CD14-positive monocyte (primary cell): ENCODE measurements around the gene LRBA. TPM values are rescaled to one million over a fixed set of nuclear protein-coding genes. Genes with fewer than 3 reads are reported as not detected.

Source experiments
- DNase-seq, 3 donors: peaks; one replicate each; pipeline ENCODE4 v3.0.0-alpha.2; 2011 to 2022
- H2AFZ ChIP-seq: 2 replicates; pipeline ENCODE4 v1.6.0; 2012; ENCODE audit warnings: mild to moderate bottlenecking, low read depth, low read length, inconsistent platforms; ENCODE audit not compliant: insufficient read depth, poor library complexity, severe bottlenecking
- H3K27ac ChIP-seq, 2 donors: 1 replicate in 1 of 2; 2 replicates in 1 of 2; pipeline ENCODE4 v1.5.1; 2012 to 2013; ENCODE audit warnings: low read length in 2 of 2, control low read depth in 1 of 2, inconsistent platforms in 1 of 2, low read depth in 1 of 2, mild to moderate bottlenecking in 1 of 2
- H3K27me3 ChIP-seq, 2 donors: one replicate each; pipeline versions ENCODE4 v1.6.0 to v1.6.1; 2011 to 2013; ENCODE audit warnings: low read length in 2 of 2; ENCODE audit not compliant: control insufficient read depth in 2 of 2, insufficient read depth in 2 of 2
- H3K36me3 ChIP-seq, 2 donors: replicated peaks in 1 of 2; 1 replicate in 1 of 2; 2 replicates in 1 of 2; pipeline versions ENCODE4 v1.5.1 to v1.6.1; 2012 to 2013; ENCODE audit warnings: low read length in 2 of 2, control low read depth in 1 of 2, inconsistent platforms in 1 of 2, mild to moderate bottlenecking in 1 of 2; ENCODE audit not compliant: insufficient read depth in 2 of 2, control insufficient read depth in 1 of 2
- H3K4me1 ChIP-seq, 2 donors: 1 replicate in 1 of 2; 2 replicates in 1 of 2; pipeline versions ENCODE4 v1.5.1 to v1.6.1; 2012 to 2013; ENCODE audit warnings: low read length in 2 of 2, control low read depth in 1 of 2, inconsistent platforms in 1 of 2, mild to moderate bottlenecking in 1 of 2, moderate library complexity in 1 of 2; ENCODE audit not compliant: insufficient read depth in 2 of 2, control insufficient read depth in 1 of 2
- H3K4me2 ChIP-seq: replicated peaks from 2 replicates; pipeline ENCODE3; 2012; ENCODE audit warnings: low read length, moderate library complexity, mild to moderate bottlenecking; ENCODE audit not compliant: poor library complexity, severe bottlenecking; ENCODE audit errors: extremely low read depth
- H3K4me3 ChIP-seq, 3 experiments: fragments of 200-600 bp in 1 of 3; sonication (generic) in 1 of 3; replicated peaks in 1 of 3; 1 replicate in 2 of 3; 2 replicates in 1 of 3; pipeline ENCODE4 v1.5.1; 2011 to 2013; ENCODE audit warnings: low read length in 3 of 3, mild to moderate bottlenecking in 3 of 3, control low read depth in 2 of 3, low read depth in 2 of 3, inconsistent platforms in 1 of 3, moderate library complexity in 1 of 3
- H3K79me2 ChIP-seq: 2 replicates; pipeline ENCODE4 v1.6.0; 2012; ENCODE audit warnings: mild to moderate bottlenecking, control low read depth, inconsistent platforms, low read length, moderate library complexity; ENCODE audit not compliant: insufficient read depth
- H3K9ac ChIP-seq: 2 replicates; pipeline ENCODE4 v1.6.0; 2017; ENCODE audit warnings: low read length, mild to moderate bottlenecking; ENCODE audit not compliant: insufficient read depth, poor library complexity, severe bottlenecking
- H3K9me3 ChIP-seq, 2 donors: replicated peaks in 1 of 2; 1 replicate in 1 of 2; 2 replicates in 1 of 2; pipeline versions ENCODE4 v1.5.1 to v1.6.1; 2012 to 2013; ENCODE audit warnings: low read length in 2 of 2, control low read depth in 1 of 2; ENCODE audit not compliant: control insufficient read depth in 1 of 2, insufficient read depth in 1 of 2
- H4K20me1 ChIP-seq: 2 replicates; pipeline ENCODE4 v1.6.0; 2012; ENCODE audit warnings: mild to moderate bottlenecking, low read length, control low read depth, moderate library complexity; ENCODE audit not compliant: insufficient read depth
- H3K27ac Mint-ChIP-seq, 7 donors: one replicate each; pipeline ENCODE4 v1.8.0; 2020; ENCODE audit warnings: mild to moderate bottlenecking in 7 of 7, mixed read lengths in 7 of 7, moderate library complexity in 6 of 7, inconsistent platforms in 2 of 7
- H3K27me3 Mint-ChIP-seq, 3 donors: one replicate each; pipeline ENCODE4 v1.8.0; 2021 to 2022; ENCODE audit warnings: low read depth in 3 of 3, mild to moderate bottlenecking in 3 of 3, mixed read lengths in 3 of 3, moderate library complexity in 3 of 3, inconsistent platforms in 1 of 3
- H3K36me3 Mint-ChIP-seq, 2 donors: one replicate each; pipeline ENCODE4 v1.8.0; 2020; ENCODE audit warnings: mixed read lengths in 2 of 2, inconsistent platforms in 1 of 2, mild to moderate bottlenecking in 1 of 2
- H3K4me1 Mint-ChIP-seq: one replicate; pipeline ENCODE4 v1.8.0; 2020; ENCODE audit warnings: mild to moderate bottlenecking, mixed read lengths
- H3K4me3 Mint-ChIP-seq, 2 donors: one replicate each; pipeline ENCODE4 v1.8.0; 2020; ENCODE audit warnings: mild to moderate bottlenecking in 2 of 2, mixed read lengths in 2 of 2, moderate library complexity in 1 of 2
- H3K9me3 Mint-ChIP-seq, 7 donors: one replicate each; pipeline ENCODE4 v1.8.0; 2020 to 2022; ENCODE audit warnings: mixed read lengths in 7 of 7, mild to moderate bottlenecking in 6 of 7, moderate library complexity in 6 of 7, inconsistent platforms in 2 of 7
- CTCF ChIP-seq: fragments of 200-600 bp; IDR thresholded peaks from one replicate; pipeline ENCODE4 v1.8.0; 2022; ENCODE audit warnings: antibody characterized with exemption, mild to moderate bottlenecking
- WGBS: methylation state at CpG from one replicate; pipeline ENCODE4 v1.1.5; 2013; ENCODE audit warnings: missing lambda C conversion rate; ENCODE audit not compliant: insufficient coverage; 5-methylcytosine and 5-hydroxymethylcytosine counted together
- intact Hi-C, 2 donors: fragments of 100-400 bp; cut with micrococcal nuclease; formaldehyde crosslinking; loops; one replicate each; pipeline versions ENCODE4 v1.15.0 to v1.15.1; 2023
- polyA plus RNA-seq, 3 donors: library from polyadenylated mRNA; depleted of rRNA in 1 of 3; unstranded in 2 of 3; stranded (reverse) in 1 of 3; fragments of 300-500 nt in 2 of 3; fragments of >200 nt in 1 of 3; fragmentation: Illumina TruSeq in 2 of 3; gene quantifications; 1 replicate in 2 of 3; 2 replicates in 1 of 3; pipeline ENCODE4 v1.2.3, GENCODE V29; 2012 to 2021

LRBA gene
- polyA plus RNA-seq, 3 donors, result 1.5 to 5.5 (median 4.4) TPM

GRCh38 chr4:150230561-150230960, 784.5 kb downstream of the LRBA start:
- no peak overlapping the region for H3K27ac Mint-ChIP-seq
- DNase-seq, result no peak
- intact Hi-C loops, result no loop called here

GRCh38 chr4:150229520-150229919, 785.6 kb downstream of the LRBA start:
- Histone ChIP-seq H3K27ac (no peak overlapping the region), H3K4me1 (no peaks in the 10 kb centered on the region), H3K9ac (no peak overlapping the region), H3K27me3 (no peaks in the 10 kb centered on the region), H2AFZ (no peak overlapping the region), H3K4me2 (no peak overlapping the region), H3K9me3 (no peaks in the 10 kb centered on the region), H3K4me3 (no peak overlapping the region), H3K79me2 (no peaks in the 10 kb centered on the region), H3K36me3 (no peaks in the 10 kb centered on the region), H4K20me1 (no peaks in the 10 kb centered on the region)
- Mint-ChIP-seq H3K9me3 (peaks cover 0 to 4% (median 0%) of the 10 kb centered on the region in 7 donors), H3K27me3 (peaks cover 0 to 2% (median 0%) of the 10 kb centered on the region in 3 donors), H3K4me1 (no peaks in the 10 kb centered on the region), H3K36me3 (no peaks in the 10 kb centered on the region), H3K4me3 (no peak overlapping the region), H3K27ac (no peak overlapping the region)
- no CpG with 5 or more reads among the region's 1 CpG for WGBS
- intact Hi-C loops, result no loop called here
- no peak for DNase-seq
- no peak for TF ChIP-seq CTCF

More at GRCh38 chr4:150230561-150230960, 784.5 kb downstream of the LRBA start:
- no peak overlapping the region for H3K4me3 ChIP-seq
- H3K79me2 ChIP-seq, result no peaks in the 10 kb centered on the region
- 100% methylated on average over 2 of the region's 2 CpGs for WGBS
- H4K20me1 ChIP-seq, result no peaks in the 10 kb centered on the region
- H3K4me1 ChIP-seq, result no peaks in the 10 kb centered on the region
- no peaks in the 10 kb centered on the region for H3K36me3 ChIP-seq
- no peak overlapping the region for H3K4me3 Mint-ChIP-seq
- no peak overlapping the region for H3K9ac ChIP-seq
- H3K9me3 Mint-ChIP-seq, result peaks cover 0 to 4% (median 0%) of the 10 kb centered on the region in 7 donors
- no peaks in the 10 kb centered on the region for H3K36me3 Mint-ChIP-seq
- no peaks in the 10 kb centered on the region for H3K27me3 ChIP-seq
- no peaks in the 10 kb centered on the region for H3K9me3 ChIP-seq
- no peak overlapping the region for H3K4me2 ChIP-seq
- H3K4me1 Mint-ChIP-seq, result no peaks in the 10 kb centered on the region
- no peak overlapping the region for H2AFZ ChIP-seq
- H3K27me3 Mint-ChIP-seq, result peaks cover 0 to 2% (median 0%) of the 10 kb centered on the region in 3 donors
- H3K27ac ChIP-seq, result no peak overlapping the region
- TF ChIP-seq CTCF, result no peak
